H1 (cell line): ENCODE measurements around the gene SMYD3. TPM values are rescaled to one million over a fixed set of nuclear protein-coding genes. Genes with fewer than 3 reads are reported as not detected.

Experiments used
- CTCF ChIA-PET: fragments of 300-600 bp; sonication (Branson Sonifier 250); formaldehyde crosslinking; loops from one replicate; lab custom pipeline; 2021; ENCODE audit not compliant: partially characterized antibody; lab: Charles Lee
- POLR2A ChIA-PET: fragments of 300-600 bp; sonication (Branson Sonifier 250); formaldehyde crosslinking; loops from one replicate; lab custom pipeline; 2021; ENCODE audit warnings: inconsistent platforms; ENCODE audit not compliant: partially characterized antibody; lab: Charles Lee
- DNase-seq, 2 experiments: peaks; one replicate each; pipeline versions ENCODE4 v3.0.0 to v3.0.0-alpha.2; 2010 to 2022; ENCODE audit warnings: low spot score in 2 of 2, low read depth in 1 of 2, mixed read lengths in 1 of 2
- FAIRE-seq: peaks from 2 replicates; lab custom pipeline; 2011; peaks lifted over from hg19 to GRCh38; lab: Jason Lieb, UNC
- H2AFZ ChIP-seq: 2 replicates; pipeline ENCODE4 v1.8.1; 2012; ENCODE audit warnings: low read length, inconsistent platforms
- H2AK5ac ChIP-seq: 2 replicates; pipeline ENCODE4 v1.6.1; 2013; ENCODE audit warnings: low read depth, low read length
- H2BK120ac ChIP-seq: replicated peaks from 2 replicates; pipeline ENCODE3; 2013; ENCODE audit warnings: low read depth, low read length, inconsistent platforms
- H2BK12ac ChIP-seq: 2 replicates; pipeline ENCODE4 v1.6.1; 2013; ENCODE audit warnings: low read depth, low read length
- H2BK15ac ChIP-seq: 2 replicates; pipeline ENCODE4 v1.6.1; 2013; ENCODE audit warnings: low read length
- H2BK20ac ChIP-seq: 2 replicates; pipeline ENCODE4 v1.6.1; 2013; ENCODE audit warnings: low read length
- H2BK5ac ChIP-seq: 2 replicates; pipeline ENCODE4 v1.6.1; 2013; ENCODE audit warnings: low read depth, low read length
- H3K14ac ChIP-seq: 2 replicates; pipeline ENCODE4 v1.6.1; 2013; ENCODE audit warnings: inconsistent platforms; ENCODE audit not compliant: insufficient read length
- H3K18ac ChIP-seq: 2 replicates; pipeline ENCODE4 v1.6.1; 2013; ENCODE audit warnings: low read length; ENCODE audit errors: extremely low read depth
- H3K23ac ChIP-seq: 2 replicates; pipeline ENCODE4 v1.6.1; 2013; ENCODE audit warnings: inconsistent platforms; ENCODE audit not compliant: insufficient read length
- H3K23me2 ChIP-seq: 2 replicates; pipeline ENCODE4 v1.6.1; 2013; ENCODE audit warnings: low read depth, low read length
- H3K27ac ChIP-seq: 2 replicates; pipeline ENCODE4 v1.6.1; 2011; ENCODE audit warnings: low read depth, low read length, inconsistent platforms
- H3K27me3 ChIP-seq, 4 experiments: replicated peaks in 1 of 4; 1 replicate in 1 of 4; 2 replicates in 3 of 4; pipeline versions ENCODE4 v1.6.1 to v1.8.1; 2011 to 2013; ENCODE audit warnings: low read length in 3 of 4, mild to moderate bottlenecking in 3 of 4, inconsistent platforms in 2 of 4, mixed read lengths in 2 of 4, moderate library complexity in 1 of 4; ENCODE audit not compliant: control insufficient read depth in 3 of 4, insufficient read depth in 3 of 4; ENCODE audit errors: extremely low read depth in 1 of 4
- H3K36me3 ChIP-seq, 4 experiments: 2 replicates each; pipeline versions ENCODE4 v1.6.1 to v1.8.1; 2011 to 2013; ENCODE audit warnings: mild to moderate bottlenecking in 4 of 4, low read length in 3 of 4, moderate library complexity in 2 of 4, control low read depth in 1 of 4, inconsistent platforms in 1 of 4; ENCODE audit not compliant: insufficient read depth in 4 of 4, control insufficient read depth in 2 of 4
- H3K4ac ChIP-seq: replicated peaks from 2 replicates; pipeline ENCODE3; 2013; ENCODE audit warnings: low read length, low read depth, mixed read lengths, inconsistent platforms; ENCODE audit not compliant: insufficient read length
- H3K4me1 ChIP-seq, 4 experiments: replicated peaks in 1 of 4; 1 replicate in 1 of 4; 2 replicates in 3 of 4; pipeline versions ENCODE4 v1.6.1 to v1.8.1; 2011 to 2013; ENCODE audit warnings: low read length in 3 of 4, inconsistent platforms in 2 of 4, mixed read lengths in 1 of 4; ENCODE audit not compliant: insufficient read depth in 4 of 4, control insufficient read depth in 3 of 4
- H3K4me2 ChIP-seq, 2 experiments: 2 replicates each; pipeline versions ENCODE4 v1.6.1 to v1.8.1; 2011 to 2013; ENCODE audit warnings: low read depth in 2 of 2, low read length in 2 of 2, control low read depth in 1 of 2, inconsistent platforms in 1 of 2, mild to moderate bottlenecking in 1 of 2; ENCODE audit not compliant: insufficient read depth in 1 of 2
- H3K4me3 ChIP-seq, 4 experiments: fragments of 200-600, 300-600 bp in 1 of 4; sonication (generic), shearing (Covaris generic), sonication (Bioruptor Twin) in 1 of 4; 2 replicates each; pipeline versions ENCODE4 v1.5.1 to v1.8.1; 2011 to 2016; ENCODE audit warnings: low read length in 4 of 4, low read depth in 3 of 4, control low read depth in 2 of 4, inconsistent platforms in 2 of 4, mild to moderate bottlenecking in 2 of 4, mixed read lengths in 1 of 4, moderate library complexity in 1 of 4; ENCODE audit not compliant: insufficient read depth in 2 of 4; ENCODE audit errors: extremely low read depth in 1 of 4
- H3K56ac ChIP-seq: replicated peaks from 2 replicates; pipeline ENCODE3; 2013; ENCODE audit warnings: low read depth, mild to moderate bottlenecking, mixed read lengths, low read length, inconsistent platforms; ENCODE audit not compliant: insufficient read length
- H3K79me1 ChIP-seq: 2 replicates; pipeline ENCODE4 v1.6.1; 2013; ENCODE audit warnings: low read depth, low read length, control low read depth
- H3K79me2 ChIP-seq, 2 experiments: 2 replicates each; pipeline versions ENCODE4 v1.6.1 to v1.8.1; 2012 to 2013; ENCODE audit warnings: low read length in 2 of 2, mild to moderate bottlenecking in 2 of 2, inconsistent platforms in 1 of 2; ENCODE audit not compliant: insufficient read depth in 2 of 2, control insufficient read depth in 1 of 2
- H3K9ac ChIP-seq, 4 experiments: replicated peaks in 1 of 4; 1 replicate in 1 of 4; 2 replicates in 3 of 4; pipeline versions ENCODE4 v1.6.1 to v1.8.1; 2011 to 2013; ENCODE audit warnings: low read depth in 3 of 4, low read length in 3 of 4, control low read depth in 2 of 4, mild to moderate bottlenecking in 2 of 4, moderate library complexity in 2 of 4, inconsistent platforms in 1 of 4; ENCODE audit errors: extremely low read depth in 1 of 4
- H3K9me3 ChIP-seq, 2 experiments: 2 replicates each; pipeline versions ENCODE4 v1.6.1 to v1.8.1; 2012 to 2013; ENCODE audit warnings: mild to moderate bottlenecking in 2 of 2, moderate library complexity in 2 of 2, control low read depth in 1 of 2, inconsistent platforms in 1 of 2, low read depth in 1 of 2, low read length in 1 of 2, mixed read lengths in 1 of 2; ENCODE audit not compliant: insufficient read depth in 2 of 2
- H4K20me1 ChIP-seq, 2 experiments: replicated peaks in 1 of 2; 2 replicates each; pipeline versions ENCODE3 to v1.8.1; 2011 to 2013; ENCODE audit warnings: inconsistent platforms in 2 of 2, low read length in 2 of 2, mild to moderate bottlenecking in 1 of 2; ENCODE audit not compliant: insufficient read depth in 2 of 2, control insufficient read depth in 1 of 2
- H4K5ac ChIP-seq: 2 replicates; pipeline ENCODE4 v1.6.1; 2013; ENCODE audit warnings: low read length, low read depth, mixed read lengths, inconsistent platforms; ENCODE audit not compliant: insufficient read length
- H4K8ac ChIP-seq: 2 replicates; pipeline ENCODE4 v1.8.0; 2013; ENCODE audit warnings: mild to moderate bottlenecking, moderate library complexity, low read length, inconsistent platforms; ENCODE audit not compliant: insufficient read depth; ENCODE audit errors: extremely low read depth
- H4K91ac ChIP-seq: replicated peaks from 2 replicates; pipeline ENCODE3; 2013; ENCODE audit warnings: low read length, mixed read lengths, inconsistent platforms; ENCODE audit not compliant: insufficient read length
- CBX5 ChIP-seq: fragments of 300-800, 300-1000 bp; sonication (generic); IDR thresholded peaks from 2 replicates; pipeline ENCODE4 v1.7.1; 2016; ENCODE audit warnings: antibody characterized with exemption, low read length, low read depth
- CHD2 ChIP-seq: IDR thresholded peaks from 2 replicates; pipeline ENCODE4 v1.6.1; 2012; ENCODE audit warnings: low read length, improper control_type of control experiment
- KDM4A ChIP-seq: IDR thresholded peaks from one replicate; pipeline ENCODE4 v1.7.1; 2012; ENCODE audit warnings: low read depth, mild to moderate bottlenecking, moderate library complexity, low read length, inconsistent platforms; ENCODE audit not compliant: severe bottlenecking
- SAP30 ChIP-seq: fragments of 300-600 bp; sonication (generic); IDR thresholded peaks from 2 replicates; pipeline ENCODE4 v1.7.1; 2012; ENCODE audit warnings: low read length, moderate library complexity, mild to moderate bottlenecking, inconsistent platforms; ENCODE audit not compliant: insufficient read depth, insufficient replicate concordance
- TAF7 ChIP-seq: optimal IDR thresholded peaks from 2 replicates; pipeline ENCODE3; 2011; ENCODE audit warnings: low read depth, mild to moderate bottlenecking, inconsistent platforms, low read length, moderate library complexity, borderline replicate concordance
- WGBS, 2 experiments: shearing (Covaris generic) in 1 of 2; methylation state at CpG; one replicate each; pipeline versions ENCODE4 v1.1.6 to v1.1.7; 2013 to 2015; ENCODE audit warnings: low lambda C conversion rate in 2 of 2, mixed read lengths in 2 of 2, inconsistent platforms in 1 of 2, low coverage in 1 of 2, missing lambda C conversion rate in 1 of 2; ENCODE audit not compliant: insufficient replicate concordance in 2 of 2, insufficient coverage in 1 of 2, insufficient read length in 1 of 2; ENCODE audit errors: extremely low coverage in 1 of 2, missing lambda C conversion rate in 1 of 2; 5-methylcytosine and 5-hydroxymethylcytosine counted together
- polyA plus RNA-seq, 7 experiments: library from polyadenylated mRNA; depleted of rRNA in 3 of 7; stranded (reverse) in 5 of 7; unstranded in 2 of 7; fragments of >200 nt in 5 of 7; fragments of 200-250 nt in 2 of 7; gene quantifications; 1 replicate in 5 of 7; 2 replicates in 1 of 7; 4 replicates in 1 of 7; pipeline versions ENCODE4 v1.2.1 to v1.2.3, GENCODE V29; 2011 to 2013; ENCODE audit warnings: missing spikeins in 2 of 7, mixed read lengths in 2 of 7
- total RNA-seq: library from RNA; stranded (reverse); fragmentation: NEBNext Ultra II Directional; extraction: Animal tissue kit (Norgen Biotek cat#: 25700); gene quantifications from 2 replicates; pipeline ENCODE4 v1.2.1, GENCODE V29; 2021
- TF ChIP-seq, protein P1 (sequence below): IDR thresholded peaks from 2 replicates; pipeline ENCODE4 v1.6.1; 2012; ENCODE audit warnings: low read length, inconsistent platforms
- TF ChIP-seq, protein P2 (sequence below): IDR thresholded peaks from 2 replicates; pipeline ENCODE4 v1.6.1; 2011; ENCODE audit warnings: low read length, improper control_type of control experiment

Gene SMYD3
- total and polyA plus RNA-seq, 2 of the 8 experiments (the other 6 are each of a cell fraction or from before 2014, with no cell fraction given) = 17.3 to 25.4 TPM

DNA sequence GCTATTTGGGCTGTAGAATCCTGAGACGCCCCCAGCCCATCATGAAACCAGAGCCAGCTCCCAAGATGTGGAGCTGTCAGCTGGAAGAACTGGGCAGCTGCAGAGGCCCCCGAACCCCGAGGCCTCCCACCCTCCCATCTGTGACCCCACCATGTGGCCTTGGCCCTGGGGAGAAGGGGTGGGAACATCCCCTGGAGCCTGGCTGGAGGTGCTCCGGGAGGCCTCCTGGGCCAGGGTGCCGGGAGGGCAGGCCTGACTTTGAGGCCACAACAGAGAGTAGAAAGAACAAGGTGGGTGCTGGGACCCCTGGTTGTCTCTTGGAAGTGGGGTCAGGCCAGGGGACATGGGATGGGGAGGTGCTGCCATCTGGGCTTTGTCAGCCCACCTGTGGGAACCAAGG, 6.0 kb upstream of the SMYD3 start:
- 90% methylated on average over 5 of the region's 5 CpGs; no CpG with 5 or more reads in 1 of the 2 experiments for WGBS, 2 experiments
- ChIA-PET POLR2A (no interaction called here), CTCF (no interaction called here)
- H3K27me3 ChIP-seq = no peaks in the 10 kb centered on the region
- no peak overlapping the region for H2AK5ac ChIP-seq
- H3K18ac ChIP-seq = no peak overlapping the region
- no peak overlapping the region for H3K14ac ChIP-seq
- no peak overlapping the region for H3K4me2 ChIP-seq
- DNase-seq (no peak), FAIRE-seq (no peak)
- no peaks in the 10 kb centered on the region for H3K23me2 ChIP-seq
- no peaks in the 10 kb centered on the region for H3K4me1 ChIP-seq
- no peak overlapping the region for H3K56ac ChIP-seq
- no peaks in the 10 kb centered on the region for H3K79me1 ChIP-seq
- H4K5ac ChIP-seq = no peak overlapping the region
- H3K4ac ChIP-seq = no peak overlapping the region
- no peaks in the 10 kb centered on the region for H3K36me3 ChIP-seq
- H4K91ac ChIP-seq = no peak overlapping the region
- H4K20me1 ChIP-seq = no peaks in the 10 kb centered on the region
- no peak overlapping the region for H2AFZ ChIP-seq
- H2BK20ac ChIP-seq = no peak overlapping the region
- no peaks in the 10 kb centered on the region for H3K79me2 ChIP-seq
- no peaks in the 10 kb centered on the region for H3K9me3 ChIP-seq
- H2BK120ac ChIP-seq = no peak overlapping the region
- H3K4me3 ChIP-seq = no peak overlapping the region
- H2BK5ac ChIP-seq = no peak overlapping the region
- no peak overlapping the region for H4K8ac ChIP-seq
- no peak overlapping the region for H3K9ac ChIP-seq
- H3K27ac ChIP-seq = no peak overlapping the region
- no peak overlapping the region for H2BK15ac ChIP-seq
- H2BK12ac ChIP-seq = no peak overlapping the region
- H3K23ac ChIP-seq = no peak overlapping the region
- no peak for TF ChIP-seq TAF7
- TF ChIP-seq, protein P1, sequence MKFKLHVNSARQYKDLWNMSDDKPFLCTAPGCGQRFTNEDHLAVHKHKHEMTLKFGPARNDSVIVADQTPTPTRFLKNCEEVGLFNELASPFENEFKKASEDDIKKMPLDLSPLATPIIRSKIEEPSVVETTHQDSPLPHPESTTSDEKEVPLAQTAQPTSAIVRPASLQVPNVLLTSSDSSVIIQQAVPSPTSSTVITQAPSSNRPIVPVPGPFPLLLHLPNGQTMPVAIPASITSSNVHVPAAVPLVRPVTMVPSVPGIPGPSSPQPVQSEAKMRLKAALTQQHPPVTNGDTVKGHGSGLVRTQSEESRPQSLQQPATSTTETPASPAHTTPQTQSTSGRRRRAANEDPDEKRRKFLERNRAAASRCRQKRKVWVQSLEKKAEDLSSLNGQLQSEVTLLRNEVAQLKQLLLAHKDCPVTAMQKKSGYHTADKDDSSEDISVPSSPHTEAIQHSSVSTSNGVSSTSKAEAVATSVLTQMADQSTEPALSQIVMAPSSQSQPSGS = no peak
- no peak for TF ChIP-seq CBX5
- no peak for TF ChIP-seq KDM4A
- TF ChIP-seq SAP30 = no peak
- TF ChIP-seq CHD2 = no peak
- TF ChIP-seq, protein P2, sequence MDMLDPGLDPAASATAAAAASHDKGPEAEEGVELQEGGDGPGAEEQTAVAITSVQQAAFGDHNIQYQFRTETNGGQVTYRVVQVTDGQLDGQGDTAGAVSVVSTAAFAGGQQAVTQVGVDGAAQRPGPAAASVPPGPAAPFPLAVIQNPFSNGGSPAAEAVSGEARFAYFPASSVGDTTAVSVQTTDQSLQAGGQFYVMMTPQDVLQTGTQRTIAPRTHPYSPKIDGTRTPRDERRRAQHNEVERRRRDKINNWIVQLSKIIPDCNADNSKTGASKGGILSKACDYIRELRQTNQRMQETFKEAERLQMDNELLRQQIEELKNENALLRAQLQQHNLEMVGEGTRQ = no peak
